IMR-90 (cell line): ENCODE measurements around the gene CDC42EP2. TPM values are rescaled to one million over a fixed set of nuclear protein-coding genes. Genes with fewer than 3 reads are reported as not detected.

Experiments used
- ATAC-seq: fragments of 200-7000 bp; cut with Tn5 transposase; 2 replicates; pipeline ENCODE4 v1.9.1; 2020; ENCODE audit warnings: low read depth, mild to moderate bottlenecking, moderate library complexity
- BruUV-seq: library from RNA; stranded (reverse); fragments of 400-500 nt; replicated peaks from 2 replicates; lab custom pipeline; 2021; lab: Mats Ljungman, UMichigan
- CTCF ChIA-PET: fragments of 300-600 bp; formaldehyde crosslinking; extraction: SDS; loops from one replicate; lab custom pipeline; 2021; ENCODE audit warnings: antibody characterized with exemption; lab: Yijun Ruan, JAX
- POLR2A ChIA-PET: fragments of 300-600 bp; sonication (Branson Sonifier 250); formaldehyde crosslinking; loops from one replicate; lab custom pipeline; 2022; ENCODE audit warnings: antibody characterized with exemption; ENCODE audit not compliant: unreplicated experiment; lab: Charles Lee
- DNase-seq: peaks from one replicate; pipeline ENCODE4 v3.0.0; 2013
- H2AFZ ChIP-seq: replicated peaks from 2 replicates; pipeline ENCODE3; 2013; ENCODE audit warnings: low read length, mild to moderate bottlenecking; ENCODE audit not compliant: poor library complexity
- H2AK5ac ChIP-seq: 2 replicates; pipeline ENCODE4 v1.6.1; 2013; ENCODE audit warnings: low read depth, low read length, inconsistent platforms
- H2AK9ac ChIP-seq: replicated peaks from 2 replicates; pipeline ENCODE3; 2013; ENCODE audit warnings: mild to moderate bottlenecking, low read depth, low read length, moderate library complexity; ENCODE audit not compliant: poor library complexity
- H2BK120ac ChIP-seq: 2 replicates; pipeline ENCODE4 v1.6.1; 2013; ENCODE audit warnings: low read depth, low read length, inconsistent platforms
- H2BK15ac ChIP-seq: 3 replicates; pipeline ENCODE4 v1.6.1; 2013; ENCODE audit warnings: low read depth, low read length, inconsistent platforms
- H2BK20ac ChIP-seq: 2 replicates; pipeline ENCODE4 v1.6.1; 2013; ENCODE audit warnings: low read depth, mild to moderate bottlenecking, inconsistent platforms, low read length, moderate library complexity
- H2BK5ac ChIP-seq: 2 replicates; pipeline ENCODE4 v1.6.1; 2013; ENCODE audit warnings: mild to moderate bottlenecking, low read depth, low read length, inconsistent platforms; ENCODE audit not compliant: poor library complexity, severe bottlenecking
- H3K14ac ChIP-seq: replicated peaks from 2 replicates; pipeline ENCODE4 v1.6.1; 2013; ENCODE audit warnings: low read depth, low read length, inconsistent platforms
- H3K18ac ChIP-seq: 2 replicates; pipeline ENCODE4 v1.6.1; 2013; ENCODE audit warnings: low read depth, low read length, control low read depth
- H3K23ac ChIP-seq: 2 replicates; pipeline ENCODE4 v1.6.1; 2013; ENCODE audit warnings: low read depth, low read length, inconsistent platforms
- H3K27ac ChIP-seq: 2 replicates; pipeline ENCODE4 v1.5.1; 2013; ENCODE audit warnings: mild to moderate bottlenecking, control low read depth, low read length; ENCODE audit not compliant: insufficient read depth
- H3K27me3 ChIP-seq: 2 replicates; pipeline ENCODE4 v1.6.1; 2013; ENCODE audit warnings: low read length; ENCODE audit not compliant: control insufficient read depth, insufficient read depth
- H3K36me3 ChIP-seq: 2 replicates; pipeline ENCODE4 v1.6.1; 2013; ENCODE audit warnings: low read length, mixed read lengths; ENCODE audit not compliant: control insufficient read depth, insufficient read depth
- H3K4ac ChIP-seq: 2 replicates; pipeline ENCODE4 v1.6.1; 2013; ENCODE audit warnings: low read depth, low read length, inconsistent platforms
- H3K4me1 ChIP-seq: 2 replicates; pipeline ENCODE4 v1.6.1; 2013; ENCODE audit warnings: low read length, mixed read lengths; ENCODE audit not compliant: control insufficient read depth, insufficient read depth
- H3K4me2 ChIP-seq: 2 replicates; pipeline ENCODE4 v1.6.1; 2013; ENCODE audit warnings: low read depth, mild to moderate bottlenecking, control low read depth, low read length, moderate library complexity
- H3K4me3 ChIP-seq: 2 replicates; pipeline ENCODE4 v1.5.1; 2013; ENCODE audit warnings: low read depth, mild to moderate bottlenecking, control low read depth, low read length, moderate library complexity; ENCODE audit not compliant: insufficient read depth
- H3K56ac ChIP-seq: 2 replicates; pipeline ENCODE4 v1.6.1; 2013; ENCODE audit warnings: low read length, inconsistent platforms; ENCODE audit not compliant: insufficient read depth; ENCODE audit errors: extremely low read depth
- H3K79me1 ChIP-seq, 2 experiments: 2 replicates each; pipeline ENCODE4 v1.6.1; 2013; ENCODE audit warnings: low read length in 2 of 2, inconsistent platforms in 1 of 2, low read depth in 1 of 2
- H3K9ac ChIP-seq: 2 replicates; pipeline ENCODE4 v1.6.1; 2013; ENCODE audit warnings: low read depth, low read length, control low read depth
- H3K9me1 ChIP-seq: 2 replicates; pipeline ENCODE4 v1.6.1; 2013; ENCODE audit warnings: low read length, inconsistent platforms; ENCODE audit not compliant: insufficient read depth
- H3K9me3 ChIP-seq: 2 replicates; pipeline ENCODE4 v1.6.1; 2013; ENCODE audit warnings: low read length; ENCODE audit not compliant: control insufficient read depth, insufficient read depth
- H4K20me1 ChIP-seq: 2 replicates; pipeline ENCODE4 v1.6.1; 2013; ENCODE audit warnings: low read length, inconsistent platforms; ENCODE audit not compliant: insufficient read depth
- H4K5ac ChIP-seq: 2 replicates; pipeline ENCODE4 v1.6.1; 2013; ENCODE audit warnings: mild to moderate bottlenecking, low read depth, low read length, control low read depth
- H4K8ac ChIP-seq, 2 experiments: 2 replicates each; pipeline ENCODE4 v1.6.1; 2013; ENCODE audit warnings: low read depth in 2 of 2, low read length in 2 of 2, control low read depth in 1 of 2, inconsistent platforms in 1 of 2
- H4K91ac ChIP-seq: 2 replicates; pipeline ENCODE4 v1.6.1; 2013; ENCODE audit warnings: low read depth, low read length, inconsistent platforms; ENCODE audit not compliant: insufficient read depth
- CEBPB ChIP-seq: IDR thresholded peaks from 2 replicates; pipeline ENCODE4 v1.6.1; 2012; ENCODE audit warnings: low read depth, low read length, improper control_type of control experiment
- CHD1 ChIP-seq: IDR thresholded peaks from 2 replicates; pipeline ENCODE4 v1.6.1; 2012; ENCODE audit warnings: low read depth, low read length, improper control_type of control experiment
- CTCF ChIP-seq: conservative IDR thresholded peaks from 2 replicates; pipeline ENCODE4 v1.5.1; 2012; ENCODE audit warnings: mild to moderate bottlenecking, low read depth, low read length, improper control_type of control experiment
- ELK1 ChIP-seq: fragments of 150-350 bp; IDR thresholded peaks from 2 replicates; pipeline ENCODE4 v1.6.1; 2016; ENCODE audit warnings: low read depth, mild to moderate bottlenecking, low read length, moderate library complexity, borderline replicate concordance
- FOS ChIP-seq: fragments of 150-350 bp; IDR thresholded peaks from 2 replicates; pipeline ENCODE4 v1.6.1; 2016; ENCODE audit warnings: low read depth, low read length
- MAFK ChIP-seq: IDR thresholded peaks from 2 replicates; pipeline ENCODE4 v1.6.1; 2012; ENCODE audit warnings: low read depth, low read length, improper control_type of control experiment
- MAZ ChIP-seq: IDR thresholded peaks from 2 replicates; pipeline ENCODE4 v1.6.1; 2012; ENCODE audit warnings: low read depth, mild to moderate bottlenecking, low read length, improper control_type of control experiment, moderate library complexity, borderline replicate concordance
- MXI1 ChIP-seq: IDR thresholded peaks from 2 replicates; pipeline ENCODE4 v1.6.1; 2012; ENCODE audit warnings: low read depth, mild to moderate bottlenecking, low read length, moderate library complexity, borderline replicate concordance
- NFE2L2 ChIP-seq: fragments of 150-350 bp; IDR thresholded peaks from 2 replicates; pipeline ENCODE4 v1.6.1; 2016; ENCODE audit warnings: low read depth, mild to moderate bottlenecking, low read length
- POLR2A ChIP-seq: IDR thresholded peaks from 2 replicates; pipeline ENCODE4 v1.6.1; 2012; ENCODE audit warnings: mild to moderate bottlenecking, low read depth, low read length
- RAD21 ChIP-seq: IDR thresholded peaks from 2 replicates; pipeline ENCODE4 v1.6.1; 2012; ENCODE audit warnings: low read length, improper control_type of control experiment
- RFX5 ChIP-seq: IDR thresholded peaks from 2 replicates; pipeline ENCODE4 v1.8.0; 2012; ENCODE audit warnings: low read depth, mild to moderate bottlenecking, low read length, moderate library complexity
- SMC3 ChIP-seq: fragments of 150-350 bp; IDR thresholded peaks from 2 replicates; pipeline ENCODE4 v1.6.1; 2016; ENCODE audit warnings: low read depth, mild to moderate bottlenecking, antibody characterized with exemption, low read length, moderate library complexity
- WGBS, 2 experiments: methylation state at CpG; one replicate each; pipeline versions ENCODE4 v1.1.5 to v1.1.7; 2013; ENCODE audit warnings: missing lambda C conversion rate in 2 of 2; ENCODE audit not compliant: insufficient read length in 1 of 2; ENCODE audit errors: extremely low coverage in 2 of 2; 5-methylcytosine and 5-hydroxymethylcytosine counted together
- dilution Hi-C: fragments of 300-500 bp; cut with HindIII; formaldehyde crosslinking; loops from one replicate; pipeline ENCODE4 v1.14.3; 2018; ENCODE audit warnings: low sequenced_read_pairs; ENCODE audit not compliant: unreplicated experiment
- in situ Hi-C: fragments of 300-500 bp; cut with MboI; formaldehyde crosslinking; loops from 3 replicates; pipeline ENCODE4 v1.14.3; 2019; ENCODE audit warnings: low sequenced_read_pairs, inconsistent platforms, mixed read lengths
- intact Hi-C: fragments of 100-400 bp; cut with micrococcal nuclease; formaldehyde crosslinking; loops from 2 replicates; pipeline ENCODE4 v1.10.0; 2022
- polyA plus RNA-seq, 3 experiments: library from polyadenylated mRNA; depleted of rRNA; stranded (reverse); fragments of >200 nt; gene quantifications; 2 replicates each; pipeline ENCODE4 v1.2.3, GENCODE V29; 2012; ENCODE audit warnings: low replicate concordance in 1 of 3
- total RNA-seq: library from RNA; depleted of rRNA; stranded (reverse); fragments of >200 nt; gene quantifications from 2 replicates; pipeline ENCODE4 v1.2.3, GENCODE V29; 2012

The CDC42EP2 gene
- total and polyA plus RNA-seq, 2 of the 4 experiments (the other 2 are of a cell fraction) = 5.2 to 27.5 TPM

- H3K4me2 ChIP-seq = peak overlapping the region; percentile 23; the same call in 1 of the 2 replicates
- H3K4ac ChIP-seq = peak overlapping the region; percentile 94
- intact Hi-C loops = no loop called here
- CTCF ChIA-PET = interaction anchor here (1.0 to 2.0 kb wide), 3 partner anchors 35 to 50 kb away, joined by 6 to 7 read pairs (median 6); no protein-coding TSS in a partner anchor
- H2AK5ac ChIP-seq = peak overlapping the region; percentile 53
- H4K91ac ChIP-seq = peak overlapping the region; percentile 40
- H3K79me1 ChIP-seq = peaks cover 37 to 55% of the 10 kb centered on the region in 2 experiments
- H2AFZ ChIP-seq = peak overlapping the region; percentile 6
- H3K36me3 ChIP-seq = peaks cover 16% of the 10 kb centered on the region
- H2BK5ac ChIP-seq = peak overlapping the region; percentile 80
- peaks cover 23% of the 10 kb centered on the region for H3K4me1 ChIP-seq
- WGBS, 2 experiments = no CpG with 5 or more reads among the region's 5 CpGs
- no peak overlapping the region for H2AK9ac ChIP-seq
- dilution Hi-C loops = no loop called here
- in situ Hi-C loops = loop anchor here (5.0 kb wide), 1 partner anchor 37 kb away; no protein-coding TSS in a partner anchor
- no peaks in the 10 kb centered on the region for H3K9me3 ChIP-seq
- H3K4me3 ChIP-seq = no peak overlapping the region
- H3K14ac ChIP-seq = peak overlapping the region; percentile 14
- H3K9ac ChIP-seq = 0 out of 2 replicates have a peak overlapping the region, but pooled peaks have one; percentile 20
- H2BK20ac ChIP-seq = peak overlapping the region; percentile 93; the same call in 1 of the 2 replicates
- POLR2A ChIA-PET = interaction anchor here (0.6 kb wide), 1 partner anchor 11 kb away, joined by 3 read pairs; no protein-coding TSS in a partner anchor
- peak overlapping the region; percentile 89; the same call in 1 of the 2 replicates for H2BK120ac ChIP-seq
- no peak overlapping the region; the same call in 1 of the 2 replicates for H3K23ac ChIP-seq
- no peaks in the 10 kb centered on the region for H4K20me1 ChIP-seq
- BruUV-seq = no TSS peak
- H3K56ac ChIP-seq = peak overlapping the region; percentile 44
- peak overlapping the region; percentile 65 to 74; a peak in 3 of 4 replicates for H4K8ac ChIP-seq
- peaks cover 15% of the 10 kb centered on the region for H3K9me1 ChIP-seq
- peak overlapping the region; percentile 30; the same call in 1 of the 2 replicates for H4K5ac ChIP-seq
- DNase-seq (peak; percentile 99), ATAC-seq (peak; percentile 33)
- H3K18ac ChIP-seq = peak overlapping the region; percentile 62; the same call in 1 of the 2 replicates
- peak overlapping the region; percentile 41 for H3K27ac ChIP-seq
- H2BK15ac ChIP-seq = peak overlapping the region; percentile 59
- H3K27me3 ChIP-seq = no peaks in the 10 kb centered on the region
- TF ChIP-seq FOS (peak; percentile 97), ELK1 (no peak), RAD21 (peak; percentile 37; the same call in 1 of the 2 replicates), MXI1 (no peak), NFE2L2 (no peak; the same call in 1 of the 2 replicates), CTCF (no peak), POLR2A (peak; percentile 54; the same call in 1 of the 2 replicates), RFX5 (no peak), MAZ (0 out of 2 replicates have a peak, but pooled peaks have one; percentile 18), SMC3 (0 out of 2 replicates have a peak, but pooled peaks have one; percentile 21), CHD1 (no peak; the same call in 1 of the 2 replicates), CEBPB (peak; percentile 70; the same call in 1 of the 2 replicates), MAFK (no peak)
Observed at GRCh38 chr11:65279741-65280440, 34.8 kb upstream of the CDC42EP2 start.
